Stimulated activated effector memory CD8-positive, alpha-beta T cell treated with anti-CD3 and anti-CD28 coated beads, Interleukin-12 subunit alpha, Interleukin-12 subunit beta, amount 100 ng/mL, for 72 hours (primary cell): ENCODE results near the gene PLOD3.

ENCODE experiments used
- ATAC-seq: fragments of 150-1000 bp; cut with Tn5 transposase; 2 replicates; pipeline ENCODE4 v1.10.0; 2021
- DNase-seq, 2 donors: peaks; one replicate each; pipeline ENCODE4 v3.0.0; 2021 to 2022; ENCODE audit warnings: low spot score in 2 of 2
- H3K27ac Mint-ChIP-seq: one replicate; pipeline ENCODE4 v1.8.0; 2022; ENCODE audit warnings: mild to moderate bottlenecking, mixed read lengths
- H3K36me3 Mint-ChIP-seq: one replicate; pipeline ENCODE4 v1.8.0; 2022; ENCODE audit warnings: mild to moderate bottlenecking, mixed read lengths
- H3K4me1 Mint-ChIP-seq: one replicate; pipeline ENCODE4 v1.8.0; 2022; ENCODE audit warnings: mixed read lengths
- H3K4me3 Mint-ChIP-seq: one replicate; pipeline ENCODE4 v1.8.0; 2022; ENCODE audit warnings: mild to moderate bottlenecking, mixed read lengths
- H3K9me3 Mint-ChIP-seq: one replicate; pipeline ENCODE4 v1.8.0; 2022; ENCODE audit warnings: mixed read lengths

PLOD3 gene

GRCh38 chr7:101232141-101232850 lies 14.9 kb upstream of the PLOD3 start:
- Mint-ChIP-seq H3K27ac (no peak overlapping the region), H3K36me3 (peaks cover 30% of the 10 kb centered on the region), H3K4me1 (peaks cover 7% of the 10 kb centered on the region), H3K9me3 (no peaks in the 10 kb centered on the region), H3K4me3 (no peak overlapping the region)
- DNase-seq (no peak), ATAC-seq (peak; percentile 27)

- DNase-seq = no peak
- H3K4me3 Mint-ChIP-seq = no peak overlapping the region
- ATAC-seq = no peak
- H3K36me3 Mint-ChIP-seq = peaks cover 37% of the 10 kb centered on the region
- no peak overlapping the region for H3K27ac Mint-ChIP-seq
- H3K4me1 Mint-ChIP-seq = peaks cover 7% of the 10 kb centered on the region
- no peaks in the 10 kb centered on the region for H3K9me3 Mint-ChIP-seq
These were observed 14.3 kb upstream of the PLOD3 start for GRCh38 chr7:101231644-101232043.

GRCh38 chr7:101226721-101227120 lies 9.3 kb upstream of the PLOD3 start:
- Mint-ChIP-seq H3K4me1 (peaks cover 14% of the 10 kb centered on the region), H3K9me3 (no peaks in the 10 kb centered on the region), H3K36me3 (peaks cover 83% of the 10 kb centered on the region), H3K4me3 (no peak overlapping the region), H3K27ac (no peak overlapping the region)
- ATAC-seq (no peak), DNase-seq (no peak)

- no peak overlapping the region for H3K27ac Mint-ChIP-seq
- DNase-seq = no peak
- no peaks in the 10 kb centered on the region for H3K9me3 Mint-ChIP-seq
- H3K4me3 Mint-ChIP-seq = no peak overlapping the region
- H3K4me1 Mint-ChIP-seq = peaks cover 22% of the 10 kb centered on the region
- H3K36me3 Mint-ChIP-seq = peaks cover 90% of the 10 kb centered on the region
- no peak for ATAC-seq
These were observed 8.3 kb upstream of the PLOD3 start for GRCh38 chr7:101225650-101226049.

GRCh38 chr7:101223528-101223927 lies 6.1 kb upstream of the PLOD3 start:
- H3K4me1 Mint-ChIP-seq = peaks cover 39% of the 10 kb centered on the region
- H3K4me3 Mint-ChIP-seq = no peak overlapping the region
- no peak for DNase-seq
- no peak for ATAC-seq
- no peaks in the 10 kb centered on the region for H3K9me3 Mint-ChIP-seq
- H3K27ac Mint-ChIP-seq = peak overlapping the region; percentile 54
- peaks cover 86% of the 10 kb centered on the region for H3K36me3 Mint-ChIP-seq

- Mint-ChIP-seq H3K4me3 (no peak overlapping the region), H3K9me3 (no peaks in the 10 kb centered on the region), H3K27ac (peak overlapping the region; percentile 72), H3K36me3 (peaks cover 86% of the 10 kb centered on the region), H3K4me1 (peaks cover 45% of the 10 kb centered on the region)
- ATAC-seq = no peak
- no peak for DNase-seq
These were observed 5.0 kb upstream of the PLOD3 start for GRCh38 chr7:101222275-101222830.

- peaks cover 82% of the 10 kb centered on the region for H3K36me3 Mint-ChIP-seq
- H3K4me3 Mint-ChIP-seq = no peak overlapping the region
- peaks cover 60% of the 10 kb centered on the region for H3K4me1 Mint-ChIP-seq
- no peaks in the 10 kb centered on the region for H3K9me3 Mint-ChIP-seq
- DNase-seq (no peak), ATAC-seq (no peak)
- H3K27ac Mint-ChIP-seq = no peak overlapping the region
These were observed 2.9 kb upstream of the PLOD3 start for GRCh38 chr7:101220295-101220694.

GRCh38 chr7:101218236-101219125 lies 1.1 kb upstream of the PLOD3 start:
- Mint-ChIP-seq H3K36me3 (peaks cover 79% of the 10 kb centered on the region), H3K4me1 (peaks cover 60% of the 10 kb centered on the region), H3K27ac (peak overlapping the region; percentile 97), H3K4me3 (peak overlapping the region; percentile 98), H3K9me3 (no peaks in the 10 kb centered on the region)
- DNase-seq = no peak
- ATAC-seq = no peak

- H3K4me1 Mint-ChIP-seq = peaks cover 54% of the 10 kb centered on the region
These were observed 457 bp downstream of the PLOD3 start for GRCh38 chr7:101216860-101217387.

GRCh38 chr7:101216001-101216859 lies 1.2 kb downstream of the PLOD3 start:
- ATAC-seq (no peak), DNase-seq (no peak)
- H3K9me3 Mint-ChIP-seq = no peaks in the 10 kb centered on the region
- peaks cover 70% of the 10 kb centered on the region for H3K36me3 Mint-ChIP-seq
- H3K4me1 Mint-ChIP-seq = peaks cover 47% of the 10 kb centered on the region
- H3K27ac Mint-ChIP-seq = peak overlapping the region; percentile 97
- peak overlapping the region; percentile 98 for H3K4me3 Mint-ChIP-seq

More at GRCh38 chr7:101216860-101217387, 457 bp downstream of the PLOD3 start:
- H3K9me3 Mint-ChIP-seq = no peaks in the 10 kb centered on the region
- peak overlapping the region; percentile 98 for H3K4me3 Mint-ChIP-seq
- peaks cover 73% of the 10 kb centered on the region for H3K36me3 Mint-ChIP-seq
- DNase-seq (no peak), ATAC-seq (peak; percentile 4)
- peak overlapping the region; percentile 97 for H3K27ac Mint-ChIP-seq

GRCh38 chr7:101212014-101212413 lies 5.4 kb downstream of the PLOD3 start:
- DNase-seq (no peak), ATAC-seq (no peak)
- Mint-ChIP-seq H3K4me1 (peaks cover 15% of the 10 kb centered on the region), H3K4me3 (no peak overlapping the region), H3K36me3 (peaks cover 78% of the 10 kb centered on the region), H3K9me3 (no peaks in the 10 kb centered on the region), H3K27ac (peak overlapping the region; percentile 58)

GRCh38 chr7:101211501-101211900 lies 5.9 kb downstream of the PLOD3 start:
- no peak for DNase-seq
- peaks cover 10% of the 10 kb centered on the region for H3K4me1 Mint-ChIP-seq
- peak overlapping the region; percentile 58 for H3K27ac Mint-ChIP-seq
- no peak for ATAC-seq
- H3K36me3 Mint-ChIP-seq = peaks cover 75% of the 10 kb centered on the region
- H3K9me3 Mint-ChIP-seq = no peaks in the 10 kb centered on the region
- H3K4me3 Mint-ChIP-seq = no peak overlapping the region

- H3K27ac Mint-ChIP-seq = no peak overlapping the region
- no peak for ATAC-seq
- no peak for DNase-seq
- H3K4me1 Mint-ChIP-seq = no peaks in the 10 kb centered on the region
- H3K36me3 Mint-ChIP-seq = peaks cover 63% of the 10 kb centered on the region
- no peak overlapping the region for H3K4me3 Mint-ChIP-seq
- H3K9me3 Mint-ChIP-seq = no peaks in the 10 kb centered on the region
These were observed 7.2 kb downstream of the PLOD3 start for GRCh38 chr7:101210143-101210542.

GRCh38 chr7:101208794-101209193 lies 8.6 kb downstream of the PLOD3 start:
- Mint-ChIP-seq H3K36me3 (peaks cover 52% of the 10 kb centered on the region), H3K4me3 (no peak overlapping the region)

More at GRCh38 chr7:101208794-101209193, 8.6 kb downstream of the PLOD3 start:
- Mint-ChIP-seq H3K27ac (no peak overlapping the region), H3K9me3 (no peaks in the 10 kb centered on the region), H3K4me1 (peaks cover 3% of the 10 kb centered on the region)
- no peak for ATAC-seq
- no peak for DNase-seq
